H9 (cell line): ENCODE measurements around the gene NBEAL2. TPM values are rescaled to one million over a fixed set of nuclear protein-coding genes. Genes with fewer than 3 reads are reported as not detected.

Experiments
- DNase-seq: peaks from one replicate; pipeline ENCODE4 v3.0.0-alpha.2; 2017
- H2AFZ ChIP-seq: one replicate; pipeline ENCODE4 v1.6.1; 2013; ENCODE audit warnings: mild to moderate bottlenecking, low read length, control low read depth, moderate library complexity
- H2AK5ac ChIP-seq: 2 replicates; pipeline ENCODE4 v1.6.1; 2013; ENCODE audit warnings: low read length, control low read depth, mixed read lengths; ENCODE audit not compliant: insufficient read length
- H2BK120ac ChIP-seq: one replicate; pipeline ENCODE4 v1.6.1; 2013; ENCODE audit warnings: low read depth, mild to moderate bottlenecking, low read length, control low read depth, inconsistent platforms; ENCODE audit not compliant: poor library complexity, severe bottlenecking
- H2BK12ac ChIP-seq: 2 replicates; pipeline ENCODE4 v1.6.1; 2013; ENCODE audit warnings: low read length, control low read depth, mixed read lengths, low read depth; ENCODE audit not compliant: insufficient read length
- H2BK15ac ChIP-seq: 2 replicates; pipeline ENCODE4 v1.6.1; 2013; ENCODE audit warnings: low read depth, low read length, control low read depth
- H2BK20ac ChIP-seq: one replicate; pipeline ENCODE4 v1.6.1; 2013; ENCODE audit warnings: low read depth, mild to moderate bottlenecking, low read length, control low read depth, inconsistent platforms; ENCODE audit not compliant: poor library complexity, severe bottlenecking
- H2BK5ac ChIP-seq: 2 replicates; pipeline ENCODE4 v1.6.1; 2013; ENCODE audit warnings: low read length, control low read depth, mixed read lengths; ENCODE audit not compliant: insufficient read length
- H3K14ac ChIP-seq: 2 replicates; pipeline ENCODE4 v1.6.1; 2013; ENCODE audit warnings: low read length, control low read depth; ENCODE audit not compliant: insufficient read depth
- H3K18ac ChIP-seq: 2 replicates; pipeline ENCODE4 v1.6.1; 2013; ENCODE audit warnings: low read depth, mild to moderate bottlenecking, mixed read lengths, low read length, control low read depth; ENCODE audit not compliant: insufficient read length
- H3K23ac ChIP-seq: 2 replicates; pipeline ENCODE4 v1.6.1; 2013; ENCODE audit warnings: low read length, control low read depth, mixed read lengths, low read depth; ENCODE audit not compliant: insufficient read length
- H3K23me2 ChIP-seq: 2 replicates; pipeline ENCODE4 v1.6.1; 2013; ENCODE audit warnings: low read depth, mild to moderate bottlenecking, mixed read lengths, low read length, control low read depth; ENCODE audit not compliant: insufficient read length, poor library complexity, severe bottlenecking
- H3K27ac ChIP-seq: 2 replicates; pipeline ENCODE4 v1.5.1; 2013; ENCODE audit warnings: low read length, control low read depth, mixed read lengths, low read depth; ENCODE audit not compliant: insufficient read length
- H3K27me3 ChIP-seq: 2 replicates; pipeline ENCODE4 v1.6.1; 2013; ENCODE audit warnings: low read length, control low read depth, inconsistent platforms; ENCODE audit not compliant: insufficient read depth
- H3K4ac ChIP-seq: 2 replicates; pipeline ENCODE4 v1.6.1; 2013; ENCODE audit warnings: low read depth, mild to moderate bottlenecking, control low read depth, inconsistent platforms, low read length, moderate library complexity
- H3K4me1 ChIP-seq: 2 replicates; pipeline ENCODE4 v1.6.1; 2013; ENCODE audit warnings: low read length, control low read depth, inconsistent platforms; ENCODE audit not compliant: insufficient read depth
- H3K4me2 ChIP-seq: 2 replicates; pipeline ENCODE4 v1.6.1; 2013; ENCODE audit warnings: low read length, control low read depth, mixed read lengths; ENCODE audit not compliant: insufficient read length, insufficient read depth
- H3K56ac ChIP-seq: 2 replicates; pipeline ENCODE4 v1.6.1; 2013; ENCODE audit warnings: low read depth, mild to moderate bottlenecking, mixed read lengths, low read length, control low read depth; ENCODE audit not compliant: insufficient read length
- H3K79me1 ChIP-seq: 2 replicates; pipeline ENCODE4 v1.6.1; 2013; ENCODE audit warnings: low read depth, mild to moderate bottlenecking, moderate library complexity, low read length, control low read depth, inconsistent platforms; ENCODE audit not compliant: insufficient read depth, poor library complexity, severe bottlenecking
- H3K79me2 ChIP-seq: 2 replicates; pipeline ENCODE4 v1.6.1; 2013; ENCODE audit warnings: low read length, control low read depth, inconsistent platforms; ENCODE audit not compliant: insufficient read depth
- H3K9ac ChIP-seq: 2 replicates; pipeline ENCODE4 v1.6.1; 2013; ENCODE audit warnings: low read length, control low read depth, mixed read lengths; ENCODE audit not compliant: insufficient read length; ENCODE audit errors: extremely low read depth
- H3K9me3 ChIP-seq: one replicate; pipeline ENCODE4 v1.6.1; 2013; ENCODE audit warnings: low read depth, low read length, inconsistent platforms; ENCODE audit not compliant: control insufficient read depth
- H3T11ph ChIP-seq: one replicate; pipeline ENCODE4 v1.6.1; 2013; ENCODE audit warnings: mild to moderate bottlenecking, low read length, control low read depth, inconsistent platforms
- H4K20me1 ChIP-seq: one replicate; pipeline ENCODE4 v1.6.1; 2013; ENCODE audit not compliant: control insufficient read depth, insufficient read length, insufficient read depth
- H4K5ac ChIP-seq: 2 replicates; pipeline ENCODE4 v1.6.1; 2013; ENCODE audit warnings: low read depth, mild to moderate bottlenecking, mixed read lengths, low read length, control low read depth; ENCODE audit not compliant: insufficient read length
- H4K8ac ChIP-seq: replicated peaks from 2 replicates; pipeline ENCODE4 v1.6.1; 2013; ENCODE audit warnings: low read length, control low read depth, mixed read lengths, low read depth; ENCODE audit not compliant: insufficient read length
- H4K91ac ChIP-seq: 2 replicates; pipeline ENCODE4 v1.6.1; 2013; ENCODE audit warnings: low read depth, mild to moderate bottlenecking, moderate library complexity, mixed read lengths, low read length, control low read depth; ENCODE audit not compliant: insufficient read length
- H3K27ac Mint-ChIP-seq, 3 experiments: 2 replicates in 2 of 3; 3 replicates in 1 of 3; pipeline ENCODE4 v1.8.0; 2020 to 2021; ENCODE audit warnings: mixed read lengths in 3 of 3, mild to moderate bottlenecking in 1 of 3, moderate library complexity in 1 of 3
- H3K27me3 Mint-ChIP-seq: 2 replicates; pipeline ENCODE4 v1.8.0; 2021; ENCODE audit warnings: low read depth, mild to moderate bottlenecking, moderate library complexity, mixed read lengths
- H3K36me3 Mint-ChIP-seq, 3 experiments: 2 replicates in 2 of 3; 3 replicates in 1 of 3; pipeline ENCODE4 v1.8.0; 2020 to 2021; ENCODE audit warnings: low read depth in 3 of 3, mixed read lengths in 3 of 3; ENCODE audit not compliant: insufficient read depth in 1 of 3
- H3K4me1 Mint-ChIP-seq, 2 experiments: 2 replicates each; pipeline ENCODE4 v1.8.0; 2020; ENCODE audit warnings: mixed read lengths in 2 of 2
- H3K4me3 Mint-ChIP-seq, 2 experiments: 2 replicates in 1 of 2; 3 replicates in 1 of 2; pipeline ENCODE4 v1.8.0; 2020 to 2021; ENCODE audit warnings: mild to moderate bottlenecking in 2 of 2, mixed read lengths in 2 of 2, moderate library complexity in 1 of 2
- H3K9me3 Mint-ChIP-seq, 2 experiments: 2 replicates in 1 of 2; 3 replicates in 1 of 2; pipeline ENCODE4 v1.8.0; 2020; ENCODE audit warnings: mild to moderate bottlenecking in 2 of 2, mixed read lengths in 2 of 2, moderate library complexity in 1 of 2
- CTCF ChIP-seq: fragments of 200-600 bp; sonication (generic); conservative IDR thresholded peaks from 3 replicates; pipeline ENCODE4 v1.8.0; 2021; ENCODE audit warnings: antibody characterized with exemption, mild to moderate bottlenecking
- WGBS: extraction: QIAGEN DNeasy Blood & Tissue Kit; methylation state at CpG from one replicate; pipeline ENCODE4 v1.1.7; 2013; ENCODE audit warnings: missing lambda C conversion rate, low lambda C conversion rate, mixed read lengths; ENCODE audit not compliant: insufficient read length; ENCODE audit errors: extremely low coverage; 5-methylcytosine and 5-hydroxymethylcytosine counted together
- total RNA-seq: library from RNA; stranded (reverse); gene quantifications from 2 replicates; pipeline ENCODE4 v1.2.1, GENCODE V29; 2021

NBEAL2 gene
- total RNA-seq, 1 experiment from 2014 or later: 52.1 TPM

- no peaks in the 10 kb centered on the region for H3K79me1 ChIP-seq
- H4K8ac ChIP-seq: no peak overlapping the region
- H4K5ac ChIP-seq: no peak overlapping the region
- no peak overlapping the region for H3K27ac ChIP-seq
- H3K79me2 ChIP-seq: peaks cover 4% of the 10 kb centered on the region; the same call in 1 of the 2 replicates
- H3K36me3 Mint-ChIP-seq: peaks cover 5 to 14% (median 8%) of the 10 kb centered on the region in 3 experiments
- H3K18ac ChIP-seq: no peak overlapping the region
- H3K9ac ChIP-seq: no peak overlapping the region
- H4K20me1 ChIP-seq: no peaks in the 10 kb centered on the region
- H2BK15ac ChIP-seq: no peak overlapping the region
- no peaks in the 10 kb centered on the region for H3K9me3 ChIP-seq
- peaks cover 4% of the 10 kb centered on the region; the same call in 1 of the 2 replicates for H3K27me3 ChIP-seq
- H3K9me3 Mint-ChIP-seq: no peaks in the 10 kb centered on the region
- no peak overlapping the region for H2BK12ac ChIP-seq
- WGBS: no CpG with 5 or more reads among the region's 11 CpGs
- no peak overlapping the region for H2BK5ac ChIP-seq
- H3K56ac ChIP-seq: no peak overlapping the region
- H3K4ac ChIP-seq: no peak overlapping the region
- H3K14ac ChIP-seq: no peak overlapping the region
- H3K4me1 ChIP-seq: peaks cover 7% of the 10 kb centered on the region; the same call in 1 of the 2 replicates
- no peak for DNase-seq
- H3K27ac Mint-ChIP-seq: peak overlapping the region in 1 of 3 experiments; percentile 81; a peak in 2 of 7 replicates
- peaks cover 3% of the 10 kb centered on the region; the same call in 1 of the 2 replicates for H3K27me3 Mint-ChIP-seq
- TF ChIP-seq CTCF: no peak
- H3K4me3 Mint-ChIP-seq: no peak overlapping the region
- no peak overlapping the region for H3K4me2 ChIP-seq
- H3T11ph ChIP-seq: no peak overlapping the region
- no peaks in the 10 kb centered on the region for H3K23me2 ChIP-seq
- H2AK5ac ChIP-seq: no peak overlapping the region
- H2AFZ ChIP-seq: no peak overlapping the region
- no peak overlapping the region for H2BK20ac ChIP-seq
- H3K4me1 Mint-ChIP-seq: peaks cover 45 to 54% of the 10 kb centered on the region in 2 experiments
- H3K23ac ChIP-seq: no peak overlapping the region
- no peak overlapping the region for H4K91ac ChIP-seq
- H2BK120ac ChIP-seq: no peak overlapping the region
Measured at GRCh38 chr3:46984591-46985459, 5.4 kb downstream of the NBEAL2 start.
